ENCODE measurements around the gene DUSP9. TPM values are rescaled to one million over a fixed set of nuclear protein-coding genes. Genes with fewer than 3 reads are reported as not detected.
A peak's percentile ranks its signal among the peaks of the same experiment; 100 is the strongest.

DUSP9 gene
- total RNA-seq, 1 experiment from 2014 or later: 12.0 TPM

DNA sequence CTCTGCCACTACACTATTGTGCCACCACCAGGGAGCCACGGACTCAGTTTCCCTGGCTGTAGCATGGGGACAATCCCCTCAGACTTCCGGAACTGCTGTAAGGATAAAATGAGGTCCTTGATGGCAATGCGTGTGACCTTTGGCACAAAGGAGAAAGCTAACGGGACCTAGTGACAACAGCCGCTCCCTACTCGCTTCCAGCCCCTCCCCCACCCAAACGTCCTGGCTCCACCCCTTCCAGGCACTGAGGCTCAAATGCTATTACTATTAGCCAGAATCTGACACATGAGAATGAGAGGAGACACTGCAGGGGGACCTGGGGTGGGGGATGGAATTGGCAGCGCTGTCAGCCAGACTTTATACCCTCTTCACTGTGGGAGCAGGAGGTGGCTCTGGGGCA, 5.4 kb upstream of the DUSP9 start:
- ChIA-PET CTCF (no interaction called here), POLR2A (no interaction called here)
- no peaks in the 10 kb centered on the region for H3K36me3 Mint-ChIP-seq (ENCODE audit: insufficient read depth, unreplicated experiment)
- Histone ChIP-seq H3K4me1 (peaks cover 22% of the 10 kb centered on the region), H3K4me3 (ENCODE audit: low read depth, low read length) (no peak overlapping the region), H3K27me3 (replicated peaks; ENCODE audit: control insufficient read depth, insufficient read depth, low read length) (no peaks in the 10 kb centered on the region), H3K9me3 (no peaks in the 10 kb centered on the region), H3K36me3 (ENCODE audit: control insufficient read depth, insufficient read depth, low read length) (no peaks in the 10 kb centered on the region)
- H3K27me3 Mint-ChIP-seq (ENCODE audit: insufficient read depth, unreplicated experiment): peaks cover 4% of the 10 kb centered on the region
- BruUV-seq (replicated peaks): no TSS peak
- intact Hi-C loops (cut with micrococcal nuclease; ENCODE audit: unreplicated experiment): no loop called here
- peak overlapping the region; percentile 60 for H3K4me3 Mint-ChIP-seq (ENCODE audit: unreplicated experiment)
- H3K9me3 Mint-ChIP-seq (ENCODE audit: unreplicated experiment): no peaks in the 10 kb centered on the region
- no peak for DNase-seq
- no peak for TF ChIP-seq CTCF (IDR thresholded peaks at IDR 0.05; ENCODE audit: insufficient read depth in 1 of 2, low read depth in 1 of 2, low read length in 1 of 2, severe bottlenecking in 1 of 2, unreplicated experiment in 1 of 2)
- H3K27ac Mint-ChIP-seq (ENCODE audit: unreplicated experiment): no peak overlapping the region
- peaks cover 6% of the 10 kb centered on the region for H3K4me1 Mint-ChIP-seq (ENCODE audit: low read depth, unreplicated experiment)

GRCh38 chrX:153642051-153642654, 4.8 kb upstream of the DUSP9 start:
- DNase-seq: peak in 1 of 2 experiments; percentile 30
- Histone ChIP-seq H3K4me3 (ENCODE audit: low read depth, low read length) (peak overlapping the region; percentile 26), H3K36me3 (ENCODE audit: control insufficient read depth, insufficient read depth, low read length) (no peaks in the 10 kb centered on the region), H3K9me3 (no peaks in the 10 kb centered on the region), H3K4me1 (peaks cover 24% of the 10 kb centered on the region), H3K27me3 (replicated peaks; ENCODE audit: control insufficient read depth, insufficient read depth, low read length) (no peaks in the 10 kb centered on the region)
- ChIA-PET POLR2A (no interaction called here), CTCF (no interaction called here)
- TF ChIP-seq CTCF (IDR thresholded peaks at IDR 0.05; ENCODE audit: insufficient read depth in 1 of 2, low read depth in 1 of 2, low read length in 1 of 2, severe bottlenecking in 1 of 2, unreplicated experiment in 1 of 2): no peak
- Mint-ChIP-seq H3K36me3 (ENCODE audit: insufficient read depth, unreplicated experiment) (no peaks in the 10 kb centered on the region), H3K9me3 (ENCODE audit: unreplicated experiment) (no peaks in the 10 kb centered on the region), H3K27me3 (ENCODE audit: insufficient read depth, unreplicated experiment) (peaks cover 4% of the 10 kb centered on the region), H3K4me3 (ENCODE audit: unreplicated experiment) (peak overlapping the region; percentile 60), H3K27ac (ENCODE audit: unreplicated experiment) (no peak overlapping the region), H3K4me1 (ENCODE audit: low read depth, unreplicated experiment) (peaks cover 6% of the 10 kb centered on the region)
- intact Hi-C loops (cut with micrococcal nuclease; ENCODE audit: unreplicated experiment): no loop called here
- BruUV-seq (replicated peaks): no TSS peak

GRCh38 chrX:153642655-153643430, 4.2 kb upstream of the DUSP9 start:
- Histone ChIP-seq H3K9me3 (no peaks in the 10 kb centered on the region), H3K36me3 (ENCODE audit: control insufficient read depth, insufficient read depth, low read length) (no peaks in the 10 kb centered on the region), H3K27me3 (replicated peaks; ENCODE audit: control insufficient read depth, insufficient read depth, low read length) (no peaks in the 10 kb centered on the region), H3K4me1 (peaks cover 24% of the 10 kb centered on the region), H3K4me3 (ENCODE audit: low read depth, low read length) (peak overlapping the region; percentile 32)
- intact Hi-C loops (cut with micrococcal nuclease; ENCODE audit: unreplicated experiment): no loop called here
- H3K9me3 Mint-ChIP-seq (ENCODE audit: unreplicated experiment): no peaks in the 10 kb centered on the region
- no TSS peak for BruUV-seq (replicated peaks)
- no peak for TF ChIP-seq CTCF (IDR thresholded peaks at IDR 0.05; ENCODE audit: insufficient read depth in 1 of 2, low read depth in 1 of 2, low read length in 1 of 2, severe bottlenecking in 1 of 2, unreplicated experiment in 1 of 2)
- DNase-seq: no peak
- CTCF ChIA-PET: no interaction called here
- peaks cover 6% of the 10 kb centered on the region for H3K4me1 Mint-ChIP-seq (ENCODE audit: low read depth, unreplicated experiment)
- POLR2A ChIA-PET: no interaction called here
- H3K27me3 Mint-ChIP-seq (ENCODE audit: insufficient read depth, unreplicated experiment): peaks cover 4% of the 10 kb centered on the region
- peak overlapping the region; percentile 60 for H3K4me3 Mint-ChIP-seq (ENCODE audit: unreplicated experiment)
- no peaks in the 10 kb centered on the region for H3K36me3 Mint-ChIP-seq (ENCODE audit: insufficient read depth, unreplicated experiment)
- H3K27ac Mint-ChIP-seq (ENCODE audit: unreplicated experiment): no peak overlapping the region
